ENCODE measurements around the gene SEMA6A.

SEMA6A gene

GRCh38 chr5:116531117-116531516 is 43.5 kb downstream of the SEMA6A start:
- TF ChIP-seq CTCF (IDR thresholded peaks at IDR 0.05; ENCODE audit: poor library complexity, severe bottlenecking): no peak
- Histone ChIP-seq H3K9me3 (ENCODE audit: severe bottlenecking) (no peaks in the 10 kb centered on the region), H3K4me1 (ENCODE audit: insufficient read depth, poor library complexity, severe bottlenecking) (no peaks in the 10 kb centered on the region), H3K27me3 (ENCODE audit: insufficient read depth, poor library complexity, severe bottlenecking) (peaks cover 37% of the 10 kb centered on the region), H3K4me3 (ENCODE audit: severe bottlenecking) (no peak overlapping the region), H3K27ac (ENCODE audit: poor library complexity, severe bottlenecking) (no peak overlapping the region), H3K36me3 (ENCODE audit: low read depth) (no peaks in the 10 kb centered on the region)
- DNase-seq (ENCODE audit: low spot score) (no peak), ATAC-seq (ENCODE audit: low read depth) (no peak)

- Histone ChIP-seq H3K9me3 (ENCODE audit: severe bottlenecking) (no peaks in the 10 kb centered on the region), H3K36me3 (ENCODE audit: low read depth) (no peaks in the 10 kb centered on the region), H3K27ac (ENCODE audit: poor library complexity, severe bottlenecking) (no peak overlapping the region), H3K4me1 (ENCODE audit: insufficient read depth, poor library complexity, severe bottlenecking) (no peaks in the 10 kb centered on the region), H3K27me3 (ENCODE audit: insufficient read depth, poor library complexity, severe bottlenecking) (peaks cover 43% of the 10 kb centered on the region), H3K4me3 (ENCODE audit: severe bottlenecking) (no peak overlapping the region)
- no peak for DNase-seq (ENCODE audit: low spot score)
- ATAC-seq (ENCODE audit: low read depth): no peak
- TF ChIP-seq CTCF (IDR thresholded peaks at IDR 0.05; ENCODE audit: poor library complexity, severe bottlenecking): no peak
Observed at GRCh38 chr5:116530276-116530675, 44.3 kb downstream of the SEMA6A start.

GRCh38 chr5:116529615-116530014 is 45.0 kb downstream of the SEMA6A start:
- no peaks in the 10 kb centered on the region for H3K9me3 ChIP-seq (ENCODE audit: severe bottlenecking)
- H3K27me3 ChIP-seq (ENCODE audit: insufficient read depth, poor library complexity, severe bottlenecking): peaks cover 43% of the 10 kb centered on the region
- TF ChIP-seq CTCF (IDR thresholded peaks at IDR 0.05; ENCODE audit: poor library complexity, severe bottlenecking): no peak
- H3K4me1 ChIP-seq (ENCODE audit: insufficient read depth, poor library complexity, severe bottlenecking): no peaks in the 10 kb centered on the region
- no peak for DNase-seq (ENCODE audit: low spot score)
- H3K36me3 ChIP-seq (ENCODE audit: low read depth): no peaks in the 10 kb centered on the region
- no peak for ATAC-seq (ENCODE audit: low read depth)
- H3K27ac ChIP-seq (ENCODE audit: poor library complexity, severe bottlenecking): no peak overlapping the region
- no peak overlapping the region for H3K4me3 ChIP-seq (ENCODE audit: severe bottlenecking)

- no peaks in the 10 kb centered on the region for H3K9me3 ChIP-seq (ENCODE audit: severe bottlenecking)
- DNase-seq (ENCODE audit: low spot score) (no peak), ATAC-seq (ENCODE audit: low read depth) (no peak; the same call in 2 of the 3 replicates)
- H3K27ac ChIP-seq (ENCODE audit: poor library complexity, severe bottlenecking): no peak overlapping the region
- H3K4me3 ChIP-seq (ENCODE audit: severe bottlenecking): no peak overlapping the region
- no peak for TF ChIP-seq CTCF (IDR thresholded peaks at IDR 0.05; ENCODE audit: poor library complexity, severe bottlenecking)
- peaks cover 43% of the 10 kb centered on the region for H3K27me3 ChIP-seq (ENCODE audit: insufficient read depth, poor library complexity, severe bottlenecking)
- no peaks in the 10 kb centered on the region for H3K36me3 ChIP-seq (ENCODE audit: low read depth)
- H3K4me1 ChIP-seq (ENCODE audit: insufficient read depth, poor library complexity, severe bottlenecking): no peaks in the 10 kb centered on the region
Observed at GRCh38 chr5:116528519-116529234, 45.9 kb downstream of the SEMA6A start.

- Histone ChIP-seq H3K27ac (ENCODE audit: poor library complexity, severe bottlenecking) (no peak overlapping the region), H3K27me3 (ENCODE audit: insufficient read depth, poor library complexity, severe bottlenecking) (peaks cover 46% of the 10 kb centered on the region), H3K36me3 (ENCODE audit: low read depth) (no peaks in the 10 kb centered on the region), H3K4me1 (ENCODE audit: insufficient read depth, poor library complexity, severe bottlenecking) (no peaks in the 10 kb centered on the region), H3K9me3 (ENCODE audit: severe bottlenecking) (no peaks in the 10 kb centered on the region), H3K4me3 (ENCODE audit: severe bottlenecking) (no peak overlapping the region)
- DNase-seq (ENCODE audit: low spot score): no peak
- no peak for TF ChIP-seq CTCF (IDR thresholded peaks at IDR 0.05; ENCODE audit: poor library complexity, severe bottlenecking)
- ATAC-seq (ENCODE audit: low read depth): no peak
Observed at GRCh38 chr5:116527582-116527981, 47.0 kb downstream of the SEMA6A start.

Measured in RWPE2 (cell line).